IMR-90 (cell line): Measurements from ENCODE around the gene DNAAF6.

ENCODE experiments used
- BHLHE40 ChIP-seq: fragments of 150-350 bp; IDR thresholded peaks from 2 replicates; pipeline ENCODE4 v1.6.1; 2016; ENCODE audit warnings: mild to moderate bottlenecking, low read depth, low read length
- CTCF ChIP-seq: conservative IDR thresholded peaks from 2 replicates; pipeline ENCODE4 v1.5.1; 2012; ENCODE audit warnings: mild to moderate bottlenecking, low read depth, low read length, improper control_type of control experiment
- MAZ ChIP-seq: IDR thresholded peaks from 2 replicates; pipeline ENCODE4 v1.6.1; 2012; ENCODE audit warnings: low read depth, mild to moderate bottlenecking, low read length, improper control_type of control experiment, moderate library complexity, borderline replicate concordance
- MXI1 ChIP-seq: IDR thresholded peaks from 2 replicates; pipeline ENCODE4 v1.6.1; 2012; ENCODE audit warnings: low read depth, mild to moderate bottlenecking, low read length, moderate library complexity, borderline replicate concordance
- NFE2L2 ChIP-seq: fragments of 150-350 bp; IDR thresholded peaks from 2 replicates; pipeline ENCODE4 v1.6.1; 2016; ENCODE audit warnings: low read depth, mild to moderate bottlenecking, low read length
- POLR2A ChIP-seq: IDR thresholded peaks from 2 replicates; pipeline ENCODE4 v1.6.1; 2012; ENCODE audit warnings: mild to moderate bottlenecking, low read depth, low read length
- RFX5 ChIP-seq: IDR thresholded peaks from 2 replicates; pipeline ENCODE4 v1.8.0; 2012; ENCODE audit warnings: low read depth, mild to moderate bottlenecking, low read length, moderate library complexity

- TF ChIP-seq CTCF: no peak
- no peak for TF ChIP-seq POLR2A
- TF ChIP-seq BHLHE40: no peak
- no peak for TF ChIP-seq MXI1
- TF ChIP-seq MAZ: no peak
- no peak for TF ChIP-seq NFE2L2
- no peak for TF ChIP-seq RFX5
Measured at GRCh38 chrX:107226757-107227156, 20.3 kb downstream of the DNAAF6 start.
